HG02981 (cell line): ENCODE results near the gene MAP3K3.
A peak's percentile ranks its signal among the peaks of the same experiment; 100 is the strongest.
"Not testable (repeated sequence)": the region's sequence is repeated elsewhere in the genome, so short reads cannot be mapped to it uniquely, and the experiment has no call there.

Experiments
- ATAC-seq: cut with Tn5 transposase; IDR thresholded peaks from one replicate; pipeline ENCODE4 v1.9.1; 2021; ENCODE audit warnings: mild to moderate bottlenecking, moderate library complexity; ENCODE audit not compliant: unreplicated experiment

The MAP3K3 gene

GRCh38 chr17:63703556-63704258 is 81.5 kb downstream of the MAP3K3 start:
- ATAC-seq = no peak

GRCh38 chr17:63704259-63704576 is 82.0 kb downstream of the MAP3K3 start:
- no peak for ATAC-seq

GRCh38 chr17:63704836-63705235 is 82.6 kb downstream of the MAP3K3 start:
- ATAC-seq = no peak

- ATAC-seq = no peak
Observed at GRCh38 chr17:63705657-63706056, 83.4 kb downstream of the MAP3K3 start.

DNA sequence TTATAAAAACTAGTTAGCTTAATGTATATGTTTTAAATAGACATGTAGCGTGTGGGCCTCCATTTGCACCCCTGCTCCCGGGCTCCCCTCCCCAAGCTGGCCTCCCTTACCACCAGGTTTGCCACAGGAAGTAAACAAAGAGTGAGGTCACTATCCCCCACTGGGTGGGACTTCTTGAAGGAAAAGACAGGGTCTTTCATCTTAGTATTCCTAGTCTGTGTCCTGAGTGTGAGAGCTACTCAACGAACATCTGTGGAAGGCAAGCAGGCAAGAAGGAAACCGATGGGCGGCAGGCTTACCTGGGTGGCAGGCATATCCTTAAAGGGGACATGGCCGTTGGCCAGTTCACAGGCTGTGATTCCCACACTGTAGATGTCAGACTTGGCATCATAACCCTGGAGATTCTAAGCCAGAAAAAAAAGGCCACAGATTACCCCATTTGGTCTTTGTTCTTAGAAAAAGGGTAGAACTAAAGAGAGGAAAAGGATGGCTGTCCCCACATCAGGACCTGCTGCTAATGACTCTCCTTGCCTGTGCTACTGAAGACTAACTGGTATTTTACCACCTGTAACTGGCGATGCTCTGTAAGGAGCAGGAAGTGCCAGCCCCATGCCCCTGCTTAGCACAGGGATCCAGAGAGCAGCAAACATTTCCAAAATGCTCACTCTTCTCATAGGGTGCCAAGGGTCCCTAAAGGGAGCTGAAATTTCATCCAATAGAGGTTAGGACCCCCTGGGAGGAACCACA is 84.3 kb downstream of the MAP3K3 start:
- no peak for ATAC-seq

- no peak for ATAC-seq
Observed at GRCh38 chr17:63707151-63707550, 84.9 kb downstream of the MAP3K3 start.

DNA sequence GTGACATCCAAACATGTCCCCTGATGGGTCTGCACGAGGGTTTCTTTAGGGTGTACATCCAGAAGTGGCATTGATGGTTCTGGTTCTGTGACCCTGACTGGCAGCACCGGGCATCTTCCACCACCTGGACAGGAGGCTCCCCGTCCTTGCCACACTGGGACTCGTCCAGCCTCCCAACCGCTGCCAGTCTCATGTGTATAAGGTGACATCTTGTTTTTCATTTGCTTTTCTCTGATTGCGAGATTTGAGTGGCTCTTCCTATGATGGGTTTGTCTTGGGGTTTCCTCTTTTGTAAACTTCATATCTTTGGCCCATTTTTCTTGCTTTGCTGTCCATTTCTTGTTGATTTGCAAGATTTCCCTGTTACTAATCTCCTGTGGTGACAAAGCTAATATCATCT is 86.9 kb downstream of the MAP3K3 start:
- no peak for ATAC-seq

GRCh38 chr17:63714550-63715277 is 92.5 kb downstream of the MAP3K3 start:
- no peak for ATAC-seq

DNA sequence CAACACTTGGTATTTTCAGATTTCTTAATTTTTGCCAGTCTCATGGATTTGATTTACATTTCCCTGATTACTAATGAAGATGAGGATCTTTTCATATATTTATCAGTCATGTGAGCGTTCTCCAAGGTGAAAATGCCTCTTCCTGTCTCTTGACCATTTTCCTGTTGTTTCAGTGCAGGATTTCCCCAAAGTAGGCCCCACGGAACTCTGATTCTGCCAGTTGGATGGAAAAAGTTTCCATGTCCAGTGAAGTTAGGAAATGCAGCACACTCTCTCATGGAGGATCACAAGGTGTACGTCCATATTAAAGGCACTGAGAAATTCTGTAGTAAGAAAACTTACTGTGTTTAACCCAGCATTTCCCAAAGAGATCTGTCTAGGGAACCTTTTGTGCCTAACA is 94.2 kb downstream of the MAP3K3 start:
- no peak for ATAC-seq

DNA sequence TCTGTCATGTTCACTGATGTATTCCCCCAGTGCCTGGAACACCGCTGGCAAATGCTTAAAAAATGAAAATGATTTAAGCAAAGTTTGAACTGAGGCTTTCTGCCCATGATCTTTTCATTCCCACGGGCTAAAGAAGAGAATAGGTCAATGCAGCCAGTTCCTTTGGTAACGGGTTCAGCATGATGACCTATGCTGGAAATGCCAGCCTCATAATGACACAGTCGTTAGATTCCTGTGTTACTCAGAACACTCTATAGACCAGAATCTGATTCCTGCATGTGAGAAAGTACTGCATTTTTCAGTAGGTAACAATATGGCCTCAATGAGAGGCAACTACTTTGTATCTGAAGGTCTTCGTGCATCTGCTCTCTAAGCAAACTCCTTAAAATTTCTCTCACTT is 96.8 kb downstream of the MAP3K3 start:
- ATAC-seq = no peak

GRCh38 chr17:63720194-63720593 is 98.0 kb downstream of the MAP3K3 start:
- not testable (repeated sequence) for ATAC-seq

DNA sequence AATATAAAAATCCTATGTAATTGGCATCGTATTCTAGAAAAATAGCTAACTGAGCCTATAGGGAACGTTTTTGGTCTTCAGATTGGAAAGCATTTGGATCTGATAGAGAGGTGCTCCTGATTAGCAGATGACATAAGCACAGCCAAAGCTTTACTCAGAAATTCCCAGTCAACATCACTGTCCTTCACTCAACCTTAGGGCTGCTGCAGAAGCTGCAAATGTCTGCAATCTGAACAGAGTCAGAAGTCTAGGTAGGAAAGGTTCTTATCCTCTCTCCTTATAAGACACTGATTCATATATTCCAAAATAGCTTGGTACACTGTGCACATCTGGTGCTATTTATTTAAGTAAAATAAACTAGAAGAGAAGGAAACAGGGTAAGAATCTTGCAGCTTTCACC is 100.2 kb downstream of the MAP3K3 start:
- ATAC-seq = no peak

DNA sequence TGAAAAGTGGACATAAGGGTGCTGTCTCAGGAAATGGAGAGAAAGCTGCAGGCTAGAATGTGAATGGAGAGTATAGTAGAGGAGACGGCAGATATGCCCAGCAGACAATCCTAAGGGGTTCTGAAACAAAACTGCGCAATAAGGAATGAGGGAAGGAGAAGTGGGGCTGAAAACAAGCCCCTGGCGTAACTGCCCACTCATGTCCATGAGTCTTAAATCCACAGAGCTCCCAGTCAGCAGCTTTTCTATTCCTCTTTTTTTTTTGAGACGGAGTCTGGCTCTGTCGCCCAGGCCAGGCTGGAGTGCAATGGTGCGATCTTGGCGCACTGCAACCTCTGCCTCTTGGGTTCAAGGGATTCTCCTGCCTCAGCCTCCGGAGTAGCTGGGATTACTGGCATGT is 113.5 kb downstream of the MAP3K3 start:
- ATAC-seq = no peak

DNA sequence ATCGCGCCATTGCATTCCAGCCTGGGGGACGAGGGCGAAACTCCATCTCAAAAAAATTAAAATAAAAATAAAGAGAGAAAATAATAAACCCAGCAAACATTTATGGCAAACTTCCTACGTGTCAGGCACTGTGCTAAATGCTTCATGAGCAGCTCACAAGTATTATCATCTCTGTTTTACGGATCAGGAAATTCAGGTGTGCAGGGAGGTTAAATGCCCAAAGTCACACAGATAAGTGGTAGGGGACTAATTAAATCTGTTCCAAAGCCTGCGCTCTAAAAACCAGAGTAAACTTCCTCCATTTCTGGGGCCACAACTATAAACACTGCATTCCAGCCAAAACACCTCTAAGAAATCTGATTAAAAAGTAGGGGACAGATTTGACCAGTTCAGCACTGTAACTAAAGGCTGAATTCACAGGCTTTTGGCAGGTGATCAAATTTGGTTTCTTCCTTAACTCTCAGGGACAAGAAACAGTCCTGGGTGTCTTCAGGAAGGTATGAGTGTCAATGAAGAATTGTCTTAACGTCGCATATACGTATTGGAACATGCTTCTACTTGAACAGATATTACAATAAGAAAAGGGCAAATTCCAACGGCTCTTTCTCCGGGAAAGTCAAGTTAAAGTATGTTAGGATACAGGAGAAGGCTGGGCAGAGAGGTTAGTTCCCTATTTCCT is 118.4 kb downstream of the MAP3K3 start:
- no peak for ATAC-seq

DNA sequence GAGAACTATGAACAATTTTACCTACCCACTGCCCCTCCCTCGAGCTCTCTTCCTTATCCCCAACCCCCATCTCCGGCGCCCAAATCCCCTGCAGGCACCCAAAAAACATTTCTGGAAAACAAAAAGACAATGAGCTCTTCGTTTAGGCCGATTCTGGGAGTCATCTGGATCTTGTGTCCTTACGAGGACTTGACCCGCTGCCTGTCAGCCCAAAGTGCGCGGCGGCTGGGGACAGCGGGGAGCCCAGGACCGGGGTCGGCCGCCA is 118.9 kb downstream of the MAP3K3 start:
- no peak for ATAC-seq

DNA sequence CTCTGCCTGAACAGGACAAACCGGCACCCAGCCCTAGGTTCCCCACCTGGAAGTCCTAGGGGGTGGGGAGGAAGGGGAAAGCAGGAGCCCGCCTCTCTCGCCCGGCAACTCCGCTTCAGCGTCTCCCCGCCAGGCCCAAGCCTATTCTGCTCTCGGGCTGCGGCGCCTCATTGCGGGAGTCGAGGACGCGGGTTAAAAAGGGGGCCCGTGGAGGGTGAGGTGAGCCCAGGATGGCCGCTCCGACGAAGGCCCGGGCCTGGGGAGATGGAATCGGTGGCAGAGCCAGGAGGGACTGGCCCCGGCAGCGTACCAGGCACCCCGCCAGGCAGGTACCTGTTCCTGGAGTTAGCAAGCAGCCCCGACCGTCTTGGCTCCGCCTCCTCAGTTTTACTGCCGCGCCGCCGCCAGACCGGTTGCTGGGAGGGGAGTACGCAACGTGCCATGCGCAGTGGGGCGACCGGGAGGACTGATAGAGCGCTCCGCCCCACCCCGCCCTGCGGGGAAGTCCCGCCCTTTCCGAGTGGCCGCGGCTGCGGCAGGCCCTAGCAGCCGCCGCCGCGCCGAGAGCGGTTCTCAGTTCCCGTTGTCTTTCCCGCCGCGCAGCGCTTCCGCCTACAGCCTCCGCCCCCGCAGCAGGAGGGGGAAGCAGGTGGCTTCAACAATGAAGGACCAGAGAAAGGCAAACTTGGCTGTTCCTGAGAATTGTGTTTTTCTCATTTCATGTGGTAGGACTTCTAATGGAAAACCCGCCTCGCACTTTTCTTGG is 119.4 kb downstream of the MAP3K3 start, which contains the start of gene STRADA:
STRADA (minus strand) TSS at position 392 of the 766 bp plus-strand sequence. CDS start 13,430 bp downstream, outside the sequence.
- ATAC-seq = peak; percentile 83
